H1 (cell line): ENCODE results near the gene DCHS1. TPM values are rescaled to one million over a fixed set of nuclear protein-coding genes. Genes with fewer than 3 reads are reported as not detected.

Experiments used
- CTCF ChIA-PET: fragments of 300-600 bp; sonication (Branson Sonifier 250); formaldehyde crosslinking; loops from one replicate; lab custom pipeline; 2021; ENCODE audit not compliant: partially characterized antibody; lab: Charles Lee
- POLR2A ChIA-PET: fragments of 300-600 bp; sonication (Branson Sonifier 250); formaldehyde crosslinking; loops from one replicate; lab custom pipeline; 2021; ENCODE audit warnings: inconsistent platforms; ENCODE audit not compliant: partially characterized antibody; lab: Charles Lee
- DNase-seq, 2 experiments: peaks; one replicate each; pipeline versions ENCODE4 v3.0.0 to v3.0.0-alpha.2; 2010 to 2022; ENCODE audit warnings: low spot score in 2 of 2, low read depth in 1 of 2, mixed read lengths in 1 of 2
- FAIRE-seq: peaks from 2 replicates; lab custom pipeline; 2011; peaks lifted over from hg19 to GRCh38; lab: Jason Lieb, UNC
- H2AFZ ChIP-seq: 2 replicates; pipeline ENCODE4 v1.8.1; 2012; ENCODE audit warnings: low read length, inconsistent platforms
- H2AK5ac ChIP-seq: 2 replicates; pipeline ENCODE4 v1.6.1; 2013; ENCODE audit warnings: low read depth, low read length
- H2BK120ac ChIP-seq: replicated peaks from 2 replicates; pipeline ENCODE3; 2013; ENCODE audit warnings: low read depth, low read length, inconsistent platforms
- H2BK12ac ChIP-seq: 2 replicates; pipeline ENCODE4 v1.6.1; 2013; ENCODE audit warnings: low read depth, low read length
- H2BK15ac ChIP-seq: 2 replicates; pipeline ENCODE4 v1.6.1; 2013; ENCODE audit warnings: low read length
- H2BK20ac ChIP-seq: 2 replicates; pipeline ENCODE4 v1.6.1; 2013; ENCODE audit warnings: low read length
- H2BK5ac ChIP-seq: 2 replicates; pipeline ENCODE4 v1.6.1; 2013; ENCODE audit warnings: low read depth, low read length
- H3K14ac ChIP-seq: 2 replicates; pipeline ENCODE4 v1.6.1; 2013; ENCODE audit warnings: inconsistent platforms; ENCODE audit not compliant: insufficient read length
- H3K18ac ChIP-seq: 2 replicates; pipeline ENCODE4 v1.6.1; 2013; ENCODE audit warnings: low read length; ENCODE audit errors: extremely low read depth
- H3K23ac ChIP-seq: 2 replicates; pipeline ENCODE4 v1.6.1; 2013; ENCODE audit warnings: inconsistent platforms; ENCODE audit not compliant: insufficient read length
- H3K23me2 ChIP-seq: 2 replicates; pipeline ENCODE4 v1.6.1; 2013; ENCODE audit warnings: low read depth, low read length
- H3K27ac ChIP-seq: 2 replicates; pipeline ENCODE4 v1.6.1; 2011; ENCODE audit warnings: low read depth, low read length, inconsistent platforms
- H3K27me3 ChIP-seq, 4 experiments: replicated peaks in 1 of 4; 1 replicate in 1 of 4; 2 replicates in 3 of 4; pipeline versions ENCODE4 v1.6.1 to v1.8.1; 2011 to 2013; ENCODE audit warnings: low read length in 3 of 4, mild to moderate bottlenecking in 3 of 4, inconsistent platforms in 2 of 4, mixed read lengths in 2 of 4, moderate library complexity in 1 of 4; ENCODE audit not compliant: control insufficient read depth in 3 of 4, insufficient read depth in 3 of 4; ENCODE audit errors: extremely low read depth in 1 of 4
- H3K36me3 ChIP-seq, 4 experiments: 2 replicates each; pipeline versions ENCODE4 v1.6.1 to v1.8.1; 2011 to 2013; ENCODE audit warnings: mild to moderate bottlenecking in 4 of 4, low read length in 3 of 4, moderate library complexity in 2 of 4, control low read depth in 1 of 4, inconsistent platforms in 1 of 4; ENCODE audit not compliant: insufficient read depth in 4 of 4, control insufficient read depth in 2 of 4
- H3K4ac ChIP-seq: replicated peaks from 2 replicates; pipeline ENCODE3; 2013; ENCODE audit warnings: low read length, low read depth, mixed read lengths, inconsistent platforms; ENCODE audit not compliant: insufficient read length
- H3K4me1 ChIP-seq, 4 experiments: replicated peaks in 1 of 4; 1 replicate in 1 of 4; 2 replicates in 3 of 4; pipeline versions ENCODE4 v1.6.1 to v1.8.1; 2011 to 2013; ENCODE audit warnings: low read length in 3 of 4, inconsistent platforms in 2 of 4, mixed read lengths in 1 of 4; ENCODE audit not compliant: insufficient read depth in 4 of 4, control insufficient read depth in 3 of 4
- H3K4me2 ChIP-seq, 2 experiments: 2 replicates each; pipeline versions ENCODE4 v1.6.1 to v1.8.1; 2011 to 2013; ENCODE audit warnings: low read depth in 2 of 2, low read length in 2 of 2, control low read depth in 1 of 2, inconsistent platforms in 1 of 2, mild to moderate bottlenecking in 1 of 2; ENCODE audit not compliant: insufficient read depth in 1 of 2
- H3K4me3 ChIP-seq, 4 experiments: fragments of 200-600, 300-600 bp in 1 of 4; sonication (generic), shearing (Covaris generic), sonication (Bioruptor Twin) in 1 of 4; 2 replicates each; pipeline versions ENCODE4 v1.5.1 to v1.8.1; 2011 to 2016; ENCODE audit warnings: low read length in 4 of 4, low read depth in 3 of 4, control low read depth in 2 of 4, inconsistent platforms in 2 of 4, mild to moderate bottlenecking in 2 of 4, mixed read lengths in 1 of 4, moderate library complexity in 1 of 4; ENCODE audit not compliant: insufficient read depth in 2 of 4; ENCODE audit errors: extremely low read depth in 1 of 4
- H3K56ac ChIP-seq: replicated peaks from 2 replicates; pipeline ENCODE3; 2013; ENCODE audit warnings: low read depth, mild to moderate bottlenecking, mixed read lengths, low read length, inconsistent platforms; ENCODE audit not compliant: insufficient read length
- H3K79me1 ChIP-seq: 2 replicates; pipeline ENCODE4 v1.6.1; 2013; ENCODE audit warnings: low read depth, low read length, control low read depth
- H3K79me2 ChIP-seq, 2 experiments: 2 replicates each; pipeline versions ENCODE4 v1.6.1 to v1.8.1; 2012 to 2013; ENCODE audit warnings: low read length in 2 of 2, mild to moderate bottlenecking in 2 of 2, inconsistent platforms in 1 of 2; ENCODE audit not compliant: insufficient read depth in 2 of 2, control insufficient read depth in 1 of 2
- H3K9ac ChIP-seq, 4 experiments: replicated peaks in 1 of 4; 1 replicate in 1 of 4; 2 replicates in 3 of 4; pipeline versions ENCODE4 v1.6.1 to v1.8.1; 2011 to 2013; ENCODE audit warnings: low read depth in 3 of 4, low read length in 3 of 4, control low read depth in 2 of 4, mild to moderate bottlenecking in 2 of 4, moderate library complexity in 2 of 4, inconsistent platforms in 1 of 4; ENCODE audit errors: extremely low read depth in 1 of 4
- H3K9me3 ChIP-seq, 2 experiments: 2 replicates each; pipeline versions ENCODE4 v1.6.1 to v1.8.1; 2012 to 2013; ENCODE audit warnings: mild to moderate bottlenecking in 2 of 2, moderate library complexity in 2 of 2, control low read depth in 1 of 2, inconsistent platforms in 1 of 2, low read depth in 1 of 2, low read length in 1 of 2, mixed read lengths in 1 of 2; ENCODE audit not compliant: insufficient read depth in 2 of 2
- H4K20me1 ChIP-seq, 2 experiments: replicated peaks in 1 of 2; 2 replicates each; pipeline versions ENCODE3 to v1.8.1; 2011 to 2013; ENCODE audit warnings: inconsistent platforms in 2 of 2, low read length in 2 of 2, mild to moderate bottlenecking in 1 of 2; ENCODE audit not compliant: insufficient read depth in 2 of 2, control insufficient read depth in 1 of 2
- H4K5ac ChIP-seq: 2 replicates; pipeline ENCODE4 v1.6.1; 2013; ENCODE audit warnings: low read length, low read depth, mixed read lengths, inconsistent platforms; ENCODE audit not compliant: insufficient read length
- H4K8ac ChIP-seq: 2 replicates; pipeline ENCODE4 v1.8.0; 2013; ENCODE audit warnings: mild to moderate bottlenecking, moderate library complexity, low read length, inconsistent platforms; ENCODE audit not compliant: insufficient read depth; ENCODE audit errors: extremely low read depth
- H4K91ac ChIP-seq: replicated peaks from 2 replicates; pipeline ENCODE3; 2013; ENCODE audit warnings: low read length, mixed read lengths, inconsistent platforms; ENCODE audit not compliant: insufficient read length
- CBX8 ChIP-seq: fragments of 300-800, 300-1000 bp; sonication (generic); IDR thresholded peaks from 2 replicates; pipeline ENCODE4 v1.7.1; 2016; ENCODE audit warnings: low read depth, low read length, borderline replicate concordance
- NRF1 ChIP-seq: IDR thresholded peaks from 2 replicates; pipeline ENCODE4 v1.6.1; 2011; ENCODE audit warnings: mild to moderate bottlenecking, low read depth, low read length, improper control_type of control experiment
- POLR2A ChIP-seq, 2 experiments: IDR thresholded peaks; 1 replicate in 1 of 2; 2 replicates in 1 of 2; pipeline ENCODE4 v1.6.1; 2011; ENCODE audit warnings: low read depth in 2 of 2, low read length in 2 of 2, mild to moderate bottlenecking in 2 of 2; ENCODE audit errors: control extremely low read depth in 1 of 2
- WGBS, 2 experiments: shearing (Covaris generic) in 1 of 2; methylation state at CpG; one replicate each; pipeline versions ENCODE4 v1.1.6 to v1.1.7; 2013 to 2015; ENCODE audit warnings: low lambda C conversion rate in 2 of 2, mixed read lengths in 2 of 2, inconsistent platforms in 1 of 2, low coverage in 1 of 2, missing lambda C conversion rate in 1 of 2; ENCODE audit not compliant: insufficient replicate concordance in 2 of 2, insufficient coverage in 1 of 2, insufficient read length in 1 of 2; ENCODE audit errors: extremely low coverage in 1 of 2, missing lambda C conversion rate in 1 of 2; 5-methylcytosine and 5-hydroxymethylcytosine counted together
- polyA plus RNA-seq, 7 experiments: library from polyadenylated mRNA; depleted of rRNA in 3 of 7; stranded (reverse) in 5 of 7; unstranded in 2 of 7; fragments of >200 nt in 5 of 7; fragments of 200-250 nt in 2 of 7; gene quantifications; 1 replicate in 5 of 7; 2 replicates in 1 of 7; 4 replicates in 1 of 7; pipeline versions ENCODE4 v1.2.1 to v1.2.3, GENCODE V29; 2011 to 2013; ENCODE audit warnings: missing spikeins in 2 of 7, mixed read lengths in 2 of 7
- total RNA-seq: library from RNA; stranded (reverse); fragmentation: NEBNext Ultra II Directional; extraction: Animal tissue kit (Norgen Biotek cat#: 25700); gene quantifications from 2 replicates; pipeline ENCODE4 v1.2.1, GENCODE V29; 2021

DCHS1 gene
- total and polyA plus RNA-seq, 2 of the 8 experiments (the other 6 are each of a cell fraction or from before 2014, with no cell fraction given) = 8.2 to 10.5 TPM

DNA sequence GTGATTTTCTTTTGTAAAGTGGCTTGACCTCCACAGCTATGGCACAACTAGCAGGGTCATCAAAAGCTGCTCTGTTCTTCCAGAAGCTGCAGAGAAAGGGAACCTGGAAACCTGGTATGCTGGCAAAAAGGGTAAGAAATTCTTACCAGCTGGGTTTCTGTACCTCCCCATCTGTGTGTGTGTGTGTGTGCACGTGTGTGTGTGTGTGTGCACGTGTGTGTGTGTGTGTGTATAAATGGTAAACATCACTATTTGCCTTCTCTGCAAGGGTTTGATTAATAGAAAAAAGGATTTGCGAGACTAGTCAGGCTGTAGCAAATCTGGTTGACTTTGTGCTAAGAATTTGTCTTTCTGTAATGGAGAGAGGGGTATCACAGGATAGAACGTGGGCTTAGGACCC is 32.3 kb upstream of the DCHS1 start:
- no peak overlapping the region for H3K23ac ChIP-seq
- no peak overlapping the region for H2AK5ac ChIP-seq
- H3K9me3 ChIP-seq = no peaks in the 10 kb centered on the region
- no peak overlapping the region for H3K4me3 ChIP-seq
- H2BK120ac ChIP-seq = no peak overlapping the region
- H2BK5ac ChIP-seq = no peak overlapping the region
- no peak overlapping the region for H4K8ac ChIP-seq
- FAIRE-seq (no peak), DNase-seq (no peak)
- no peaks in the 10 kb centered on the region for H3K79me2 ChIP-seq
- H3K4me1 ChIP-seq = peaks cover 0 to 4% (median 3%) of the 10 kb centered on the region in 4 experiments; a peak in 2 of 7 replicates
- H3K27ac ChIP-seq = no peak overlapping the region
- no peak overlapping the region for H3K56ac ChIP-seq
- H3K18ac ChIP-seq = no peak overlapping the region
- H2BK20ac ChIP-seq = no peak overlapping the region
- H4K5ac ChIP-seq = no peak overlapping the region
- no peak overlapping the region for H2BK15ac ChIP-seq
- ChIA-PET CTCF (interaction anchor here (0.6 to 2.9 kb wide), 5 partner anchors 9 to 1180 kb away, joined by 3 to 11 read pairs (median 3); no protein-coding TSS in a partner anchor), POLR2A (interaction anchor here (0.7 to 1.4 kb wide), 2 partner anchors 57 to 78 kb away, joined by 3 read pairs; no protein-coding TSS in a partner anchor)
- H3K23me2 ChIP-seq = no peaks in the 10 kb centered on the region
- H3K4ac ChIP-seq = no peak overlapping the region
- no peaks in the 10 kb centered on the region for H3K27me3 ChIP-seq
- H3K14ac ChIP-seq = no peak overlapping the region
- no peak overlapping the region for H4K91ac ChIP-seq
- no peaks in the 10 kb centered on the region for H3K36me3 ChIP-seq
- no peaks in the 10 kb centered on the region for H3K79me1 ChIP-seq
- no peak overlapping the region for H2AFZ ChIP-seq
- no peak overlapping the region for H3K9ac ChIP-seq
- H4K20me1 ChIP-seq = no peaks in the 10 kb centered on the region
- H2BK12ac ChIP-seq = no peak overlapping the region
- WGBS, 2 experiments = 59% methylated on average over 4 of the region's 4 CpGs; no CpG with 5 or more reads in 1 of the 2 experiments
- no peak overlapping the region for H3K4me2 ChIP-seq
- TF ChIP-seq CBX8 (no peak), NRF1 (no peak), POLR2A (IDR thresholded peaks at IDR 0.05; ENCODE audit: control extremely low read depth in 1 of 2, low read depth in 2 of 2, low read length in 2 of 2) (no peak)
